ENCODE measurements around the gene SFMBT2.
"Not testable (repeated sequence)": the region's sequence is repeated elsewhere in the genome, so short reads cannot be mapped to it uniquely, and the experiment has no call there.

Gene SFMBT2

GRCh38 chr10:7401782-7402181, 9.1 kb downstream of the SFMBT2 start:
- Histone ChIP-seq H3K27me3 (ENCODE audit: control insufficient read depth in 1 of 2, insufficient read depth in 2 of 2, low read length in 2 of 2) (no peaks in the 10 kb centered on the region), H3K9ac (ENCODE audit: low read depth in 1 of 2, low read length in 2 of 2) (no peak overlapping the region), H3K4me3 (ENCODE audit: low read depth in 1 of 2, low read length in 2 of 2) (no peak overlapping the region), H3K9me3 (ENCODE audit: control insufficient read depth in 1 of 2, low read length in 2 of 2) (no peaks in the 10 kb centered on the region), H3K4me1 (ENCODE audit: control insufficient read depth in 1 of 2, insufficient read depth in 2 of 2, low read length in 2 of 2) (no peaks in the 10 kb centered on the region), H3K36me3 (ENCODE audit: control insufficient read depth in 1 of 2, insufficient read depth in 2 of 2, low read length in 2 of 2) (no peaks in the 10 kb centered on the region), H3K27ac (ENCODE audit: low read depth, low read length) (no peak overlapping the region)

DNA sequence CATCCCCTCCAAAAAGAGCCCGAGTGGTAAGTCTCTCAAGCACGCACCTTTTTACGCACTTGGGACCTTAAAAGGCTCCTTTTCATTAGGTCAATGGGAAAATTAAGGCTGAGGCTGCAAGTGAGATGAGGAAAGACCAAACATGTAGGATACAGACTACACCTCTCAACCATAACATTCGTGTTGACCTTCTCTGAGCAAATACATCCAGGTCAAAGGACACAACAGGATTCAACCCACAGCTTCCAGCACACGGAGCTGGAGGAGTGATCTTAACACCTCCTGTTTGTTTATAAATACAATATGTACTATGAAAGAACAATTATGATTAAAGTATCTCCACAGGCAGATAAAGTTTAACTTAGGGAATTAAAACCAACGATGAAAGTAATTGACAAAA, 9.7 kb downstream of the SFMBT2 start:
- H3K4me3 ChIP-seq (ENCODE audit: low read depth in 1 of 2, low read length in 2 of 2), result no peak overlapping the region
- H3K4me1 ChIP-seq (ENCODE audit: control insufficient read depth in 1 of 2, insufficient read depth in 2 of 2, low read length in 2 of 2), result no peaks in the 10 kb centered on the region
- H3K27me3 ChIP-seq (ENCODE audit: control insufficient read depth in 1 of 2, insufficient read depth in 2 of 2, low read length in 2 of 2), result no peaks in the 10 kb centered on the region
- no peaks in the 10 kb centered on the region for H3K36me3 ChIP-seq (ENCODE audit: control insufficient read depth in 1 of 2, insufficient read depth in 2 of 2, low read length in 2 of 2)
- no peak overlapping the region for H3K27ac ChIP-seq (ENCODE audit: low read depth, low read length)
- no peaks in the 10 kb centered on the region for H3K9me3 ChIP-seq (ENCODE audit: control insufficient read depth in 1 of 2, low read length in 2 of 2)
- no peak overlapping the region for H3K9ac ChIP-seq (ENCODE audit: low read depth in 1 of 2, low read length in 2 of 2)

DNA sequence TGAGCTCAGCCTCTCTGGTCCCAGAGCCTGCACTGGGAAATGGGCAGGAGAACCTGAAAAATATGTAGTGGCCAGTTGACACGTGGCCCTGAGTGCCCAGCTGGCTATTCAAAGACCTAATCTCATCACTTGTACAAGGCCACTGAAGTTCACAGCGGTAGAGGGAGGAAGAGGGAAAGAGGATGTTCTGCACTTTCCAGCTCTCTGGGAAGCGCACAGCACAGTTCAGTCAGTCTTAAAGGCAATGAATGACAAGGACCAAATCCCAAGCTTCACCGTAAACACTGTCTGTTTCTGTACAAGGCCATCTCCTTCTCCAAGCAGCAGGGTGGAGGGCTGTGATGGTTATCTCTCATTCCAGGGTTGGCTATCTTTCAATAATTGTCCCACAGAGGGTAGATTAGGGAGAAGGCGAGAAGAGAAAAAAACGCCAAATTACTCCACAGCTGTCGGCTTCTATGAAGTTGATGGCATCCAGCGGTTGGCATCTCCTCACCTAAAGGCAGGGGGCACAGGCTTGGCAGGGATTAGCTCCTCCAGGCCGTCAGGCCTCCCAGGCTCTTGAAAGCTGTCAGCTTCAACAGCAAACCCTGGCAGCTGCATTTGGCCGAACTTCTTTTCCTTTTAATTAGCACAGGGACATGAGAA, 10.6 kb downstream of the SFMBT2 start:
- no peaks in the 10 kb centered on the region for H3K36me3 ChIP-seq (ENCODE audit: control insufficient read depth in 1 of 2, insufficient read depth in 2 of 2, low read length in 2 of 2)
- H3K4me3 ChIP-seq (ENCODE audit: low read depth in 1 of 2, low read length in 2 of 2), result no peak overlapping the region
- no peak overlapping the region for H3K27ac ChIP-seq (ENCODE audit: low read depth, low read length)
- no peaks in the 10 kb centered on the region for H3K4me1 ChIP-seq (ENCODE audit: control insufficient read depth in 1 of 2, insufficient read depth in 2 of 2, low read length in 2 of 2)
- H3K9ac ChIP-seq (ENCODE audit: low read depth in 1 of 2, low read length in 2 of 2), result no peak overlapping the region
- no peaks in the 10 kb centered on the region for H3K27me3 ChIP-seq (ENCODE audit: control insufficient read depth in 1 of 2, insufficient read depth in 2 of 2, low read length in 2 of 2)
- H3K9me3 ChIP-seq (ENCODE audit: control insufficient read depth in 1 of 2, low read length in 2 of 2), result no peaks in the 10 kb centered on the region

DNA sequence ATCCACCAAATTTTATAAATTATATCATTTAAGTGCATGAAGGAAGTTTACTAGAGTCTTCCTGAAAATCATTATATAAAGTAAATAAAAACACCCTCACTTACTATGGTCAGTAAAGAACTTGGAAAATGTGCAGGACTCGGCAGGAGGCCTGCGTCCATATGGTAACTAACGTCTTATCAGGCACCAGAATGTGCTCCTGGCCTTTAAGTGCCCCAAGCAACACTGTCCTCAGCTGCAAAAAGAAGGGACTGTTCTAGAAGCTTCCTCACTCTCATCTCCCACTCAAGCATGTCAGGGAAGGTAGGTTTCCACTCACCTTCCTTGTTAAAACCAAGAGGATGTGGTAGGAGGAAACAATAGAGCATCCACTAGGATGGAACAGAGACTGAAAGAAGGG, 11.3 kb downstream of the SFMBT2 start:
- Histone ChIP-seq H3K27ac (ENCODE audit: low read depth, low read length) (no peak overlapping the region), H3K9ac (ENCODE audit: low read depth in 1 of 2, low read length in 2 of 2) (no peak overlapping the region), H3K4me3 (ENCODE audit: low read depth in 1 of 2, low read length in 2 of 2) (no peak overlapping the region), H3K27me3 (ENCODE audit: control insufficient read depth in 1 of 2, insufficient read depth in 2 of 2, low read length in 2 of 2) (no peaks in the 10 kb centered on the region), H3K36me3 (ENCODE audit: control insufficient read depth in 1 of 2, insufficient read depth in 2 of 2, low read length in 2 of 2) (no peaks in the 10 kb centered on the region), H3K4me1 (ENCODE audit: control insufficient read depth in 1 of 2, insufficient read depth in 2 of 2, low read length in 2 of 2) (no peaks in the 10 kb centered on the region), H3K9me3 (ENCODE audit: control insufficient read depth in 1 of 2, low read length in 2 of 2) (no peaks in the 10 kb centered on the region)

DNA sequence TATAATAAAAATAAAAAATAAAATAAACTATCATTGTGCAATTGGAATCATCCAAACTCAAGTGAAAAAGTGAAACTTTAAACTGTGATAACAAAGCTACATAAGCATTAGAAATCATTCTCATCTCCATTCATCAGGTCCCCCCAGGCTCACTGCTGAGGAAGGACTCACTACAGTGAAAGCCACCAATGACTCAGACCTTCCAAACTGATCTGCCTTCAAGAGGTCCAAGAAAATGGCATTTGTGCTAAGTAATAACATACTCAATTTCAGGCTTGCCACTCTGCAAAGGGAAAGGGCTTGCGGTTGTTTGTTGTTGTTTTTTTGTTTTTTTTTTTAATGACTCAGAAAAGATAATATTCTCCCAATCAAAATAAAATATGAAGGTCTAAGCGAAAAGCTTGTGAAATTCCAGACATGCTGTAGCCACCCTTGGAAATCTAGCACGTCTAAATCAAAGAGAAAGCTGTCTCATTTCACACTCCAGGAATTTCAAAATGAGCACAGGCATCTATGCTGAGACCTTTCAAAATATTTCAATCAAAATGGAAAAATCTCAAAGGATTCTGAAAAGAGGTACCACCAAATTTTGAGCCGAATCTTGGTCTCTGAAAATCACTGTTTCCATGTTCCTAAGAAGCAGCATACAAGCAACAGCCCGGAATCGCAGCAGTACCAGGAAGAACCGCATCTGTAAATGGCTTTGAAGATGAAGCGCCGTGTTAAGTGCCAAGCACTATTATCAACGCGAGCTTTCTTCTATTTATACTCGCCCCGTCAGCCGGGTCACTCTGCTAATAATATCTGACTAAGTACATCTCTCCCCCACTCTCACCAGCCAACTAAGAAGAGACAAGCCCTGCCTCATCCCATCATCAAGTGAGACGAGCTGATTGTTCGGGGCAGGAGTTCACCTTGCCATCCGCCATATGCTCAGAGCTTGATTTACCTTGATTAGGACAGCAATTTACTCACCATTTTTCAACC, 13.5 kb downstream of the SFMBT2 start:
- no peak overlapping the region for H3K27ac ChIP-seq (ENCODE audit: low read depth, low read length)
- no peak overlapping the region for H3K4me3 ChIP-seq (ENCODE audit: low read depth in 1 of 2, low read length in 2 of 2)
- H3K4me1 ChIP-seq (ENCODE audit: control insufficient read depth in 1 of 2, insufficient read depth in 2 of 2, low read length in 2 of 2), result no peaks in the 10 kb centered on the region

GRCh38 chr10:7392301-7392700, 18.5 kb downstream of the SFMBT2 start:
- H3K4me1 ChIP-seq (ENCODE audit: control insufficient read depth in 1 of 2, insufficient read depth in 2 of 2, low read length in 2 of 2); H3K36me3 ChIP-seq (ENCODE audit: control insufficient read depth in 1 of 2, insufficient read depth in 2 of 2, low read length in 2 of 2); H3K9me3 ChIP-seq (ENCODE audit: control insufficient read depth in 1 of 2, low read length in 2 of 2); H3K9ac ChIP-seq (ENCODE audit: low read depth in 1 of 2, low read length in 2 of 2); H3K4me3 ChIP-seq (ENCODE audit: low read depth in 1 of 2, low read length in 2 of 2); H3K27me3 ChIP-seq (ENCODE audit: control insufficient read depth in 1 of 2, insufficient read depth in 2 of 2, low read length in 2 of 2); H3K27ac ChIP-seq (ENCODE audit: low read depth, low read length): not testable (repeated sequence)

More for the DNA sequence above, 13.5 kb downstream of the SFMBT2 start:
- Histone ChIP-seq H3K9me3 (ENCODE audit: control insufficient read depth in 1 of 2, low read length in 2 of 2) (no peaks in the 10 kb centered on the region), H3K9ac (ENCODE audit: low read depth in 1 of 2, low read length in 2 of 2) (no peak overlapping the region), H3K27me3 (ENCODE audit: control insufficient read depth in 1 of 2, insufficient read depth in 2 of 2, low read length in 2 of 2) (no peaks in the 10 kb centered on the region), H3K36me3 (ENCODE audit: control insufficient read depth in 1 of 2, insufficient read depth in 2 of 2, low read length in 2 of 2) (no peaks in the 10 kb centered on the region)

- Histone ChIP-seq H3K27ac (ENCODE audit: low read depth, low read length) (no peak overlapping the region), H3K4me1 (ENCODE audit: control insufficient read depth in 1 of 2, insufficient read depth in 2 of 2, low read length in 2 of 2) (peaks cover 0 to 3% of the 10 kb centered on the region in 2 donors), H3K36me3 (ENCODE audit: control insufficient read depth in 1 of 2, insufficient read depth in 2 of 2, low read length in 2 of 2) (no peaks in the 10 kb centered on the region), H3K4me3 (ENCODE audit: low read depth in 1 of 2, low read length in 2 of 2) (no peak overlapping the region), H3K27me3 (ENCODE audit: control insufficient read depth in 1 of 2, insufficient read depth in 2 of 2, low read length in 2 of 2) (no peaks in the 10 kb centered on the region), H3K9ac (ENCODE audit: low read depth in 1 of 2, low read length in 2 of 2) (no peak overlapping the region), H3K9me3 (ENCODE audit: control insufficient read depth in 1 of 2, low read length in 2 of 2) (no peaks in the 10 kb centered on the region)
Measured at GRCh38 chr10:7391748-7392147, 19.1 kb downstream of the SFMBT2 start.

DNA sequence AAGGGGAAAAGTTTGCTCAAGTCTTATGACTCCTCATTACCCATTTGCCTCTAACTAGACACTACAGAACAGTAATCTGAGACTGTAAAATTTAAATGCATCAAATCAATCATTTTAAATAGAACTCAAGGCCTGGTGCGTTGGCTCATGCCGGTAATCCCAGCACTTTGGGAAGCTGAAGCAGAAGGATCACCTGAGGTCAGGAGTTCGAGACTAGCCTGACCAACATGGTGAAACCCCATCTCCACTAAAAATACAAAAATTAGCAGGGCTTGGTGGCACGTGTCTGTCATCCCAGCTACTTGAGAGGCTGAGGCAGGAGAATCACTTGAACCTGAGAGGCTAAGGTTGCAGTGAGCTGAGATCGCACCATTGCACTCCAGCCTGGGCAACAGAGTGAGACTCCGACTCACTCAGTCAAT, 20.1 kb downstream of the SFMBT2 start:
- not testable (repeated sequence) for H3K36me3 ChIP-seq (ENCODE audit: control insufficient read depth in 1 of 2, insufficient read depth in 2 of 2, low read length in 2 of 2); H3K9ac ChIP-seq (ENCODE audit: low read depth in 1 of 2, low read length in 2 of 2); H3K4me1 ChIP-seq (ENCODE audit: control insufficient read depth in 1 of 2, insufficient read depth in 2 of 2, low read length in 2 of 2); H3K9me3 ChIP-seq (ENCODE audit: control insufficient read depth in 1 of 2, low read length in 2 of 2); H3K4me3 ChIP-seq (ENCODE audit: low read depth in 1 of 2, low read length in 2 of 2); H3K27ac ChIP-seq (ENCODE audit: low read depth, low read length); H3K27me3 ChIP-seq (ENCODE audit: control insufficient read depth in 1 of 2, insufficient read depth in 2 of 2, low read length in 2 of 2)

DNA sequence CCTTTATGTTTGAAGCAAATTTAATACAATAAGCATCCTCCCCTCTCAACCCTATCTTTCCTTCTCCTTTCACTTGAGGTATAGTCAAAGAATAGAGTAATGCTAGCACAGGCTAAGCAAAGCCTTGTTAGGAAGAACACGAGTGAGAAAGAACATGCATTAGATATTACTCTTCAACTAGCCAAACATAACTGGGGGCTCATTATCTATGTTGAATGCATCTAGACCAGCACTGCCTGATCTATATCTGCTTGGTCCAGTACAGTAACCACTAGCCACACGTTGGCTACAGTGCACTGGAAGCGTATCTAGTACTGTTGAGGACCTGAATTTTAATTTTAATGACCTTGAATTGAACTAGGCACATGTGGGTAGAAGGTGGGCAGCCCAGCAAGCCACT, 21.0 kb downstream of the SFMBT2 start:
- H3K27ac ChIP-seq (ENCODE audit: low read depth, low read length), result no peak overlapping the region
- H3K9ac ChIP-seq (ENCODE audit: low read depth in 1 of 2, low read length in 2 of 2), result no peak overlapping the region
- no peak overlapping the region for H3K4me3 ChIP-seq (ENCODE audit: low read depth in 1 of 2, low read length in 2 of 2)
- H3K4me1 ChIP-seq (ENCODE audit: control insufficient read depth in 1 of 2, insufficient read depth in 2 of 2, low read length in 2 of 2), result peaks cover 0 to 3% of the 10 kb centered on the region in 2 donors
- H3K27me3 ChIP-seq (ENCODE audit: control insufficient read depth in 1 of 2, insufficient read depth in 2 of 2, low read length in 2 of 2), result no peaks in the 10 kb centered on the region
- H3K9me3 ChIP-seq (ENCODE audit: control insufficient read depth in 1 of 2, low read length in 2 of 2), result no peaks in the 10 kb centered on the region
- no peaks in the 10 kb centered on the region for H3K36me3 ChIP-seq (ENCODE audit: control insufficient read depth in 1 of 2, insufficient read depth in 2 of 2, low read length in 2 of 2)

DNA sequence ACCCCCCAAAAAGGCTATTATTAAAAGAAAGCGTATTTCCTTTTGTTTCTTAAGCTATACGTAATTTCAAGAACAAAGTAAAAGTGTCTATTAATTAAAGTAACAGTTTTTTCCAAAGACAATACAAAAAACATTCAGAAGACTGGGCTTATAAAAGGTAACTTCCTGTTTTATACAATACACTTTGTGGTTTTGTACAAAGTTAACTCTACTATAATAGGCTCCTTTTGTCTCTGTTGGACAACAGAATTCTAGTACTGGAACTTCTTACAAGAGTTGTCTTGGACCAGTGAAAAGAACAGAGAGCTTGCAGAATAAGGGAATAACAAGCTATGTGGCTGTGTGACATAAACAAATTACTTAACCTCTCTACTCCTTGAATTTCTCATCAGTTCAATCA, 21.5 kb downstream of the SFMBT2 start:
- Histone ChIP-seq H3K4me3 (ENCODE audit: low read depth in 1 of 2, low read length in 2 of 2) (no peak overlapping the region), H3K27me3 (ENCODE audit: control insufficient read depth in 1 of 2, insufficient read depth in 2 of 2, low read length in 2 of 2) (no peaks in the 10 kb centered on the region), H3K4me1 (ENCODE audit: control insufficient read depth in 1 of 2, insufficient read depth in 2 of 2, low read length in 2 of 2) (peaks cover 0 to 3% of the 10 kb centered on the region in 2 donors), H3K9ac (ENCODE audit: low read depth in 1 of 2, low read length in 2 of 2) (no peak overlapping the region), H3K9me3 (ENCODE audit: control insufficient read depth in 1 of 2, low read length in 2 of 2) (no peaks in the 10 kb centered on the region), H3K27ac (ENCODE audit: low read depth, low read length) (no peak overlapping the region), H3K36me3 (ENCODE audit: control insufficient read depth in 1 of 2, insufficient read depth in 2 of 2, low read length in 2 of 2) (no peaks in the 10 kb centered on the region)
